ENCODE measurements around the gene PACS1.

The PACS1 gene

DNA sequence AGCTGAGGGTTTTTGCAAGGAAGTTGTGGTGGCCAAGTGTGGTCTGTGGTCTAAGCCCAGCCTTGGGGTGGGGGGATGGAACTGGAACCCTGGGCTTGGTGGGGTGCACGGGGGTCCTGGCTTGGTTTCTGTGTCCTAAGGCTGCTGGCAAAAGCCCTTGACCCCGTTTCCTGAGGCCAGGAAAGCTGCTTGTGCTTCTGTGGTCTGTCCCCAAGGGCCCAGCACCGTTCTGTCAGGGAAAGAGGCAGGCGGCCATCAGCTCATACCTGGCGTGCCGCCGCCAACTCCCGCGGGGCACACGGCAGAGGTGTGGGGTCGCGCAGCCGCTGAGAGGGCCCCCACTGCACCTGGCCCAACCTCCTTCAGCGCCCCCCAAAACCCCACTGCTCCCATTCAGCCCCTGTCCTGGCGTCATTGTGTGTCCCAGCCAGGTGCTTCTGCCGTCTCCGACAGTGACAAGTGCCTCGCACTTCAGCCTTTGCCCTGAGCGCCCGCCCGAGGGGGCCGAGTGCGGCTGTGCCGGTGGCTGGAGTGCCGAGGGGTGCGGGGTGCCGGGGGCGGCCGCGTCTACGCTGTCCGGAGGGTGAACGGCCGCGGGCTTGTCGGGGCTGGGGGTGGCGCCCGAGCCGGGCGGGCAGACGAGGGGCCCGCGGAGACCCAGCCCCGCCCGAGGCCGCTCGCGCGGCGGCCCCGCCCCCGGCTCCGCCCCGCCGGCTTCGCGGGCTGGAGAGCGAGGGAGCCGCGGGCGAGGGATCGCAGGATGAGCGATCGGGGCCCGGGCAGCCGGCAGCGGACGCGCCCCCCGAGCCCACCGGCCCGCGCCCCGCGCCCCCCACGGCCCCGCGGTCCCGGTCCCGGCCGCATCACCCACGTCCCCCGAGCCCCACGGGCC lies 207.6 kb downstream of the PACS1 start, which contains the start of gene CNIH2:
CNIH2 (plus strand) TSS at position 705 of the 892 bp plus-strand sequence. CDS start 282 bp downstream, outside the sequence.
- TF ChIP-seq, protein P1, sequence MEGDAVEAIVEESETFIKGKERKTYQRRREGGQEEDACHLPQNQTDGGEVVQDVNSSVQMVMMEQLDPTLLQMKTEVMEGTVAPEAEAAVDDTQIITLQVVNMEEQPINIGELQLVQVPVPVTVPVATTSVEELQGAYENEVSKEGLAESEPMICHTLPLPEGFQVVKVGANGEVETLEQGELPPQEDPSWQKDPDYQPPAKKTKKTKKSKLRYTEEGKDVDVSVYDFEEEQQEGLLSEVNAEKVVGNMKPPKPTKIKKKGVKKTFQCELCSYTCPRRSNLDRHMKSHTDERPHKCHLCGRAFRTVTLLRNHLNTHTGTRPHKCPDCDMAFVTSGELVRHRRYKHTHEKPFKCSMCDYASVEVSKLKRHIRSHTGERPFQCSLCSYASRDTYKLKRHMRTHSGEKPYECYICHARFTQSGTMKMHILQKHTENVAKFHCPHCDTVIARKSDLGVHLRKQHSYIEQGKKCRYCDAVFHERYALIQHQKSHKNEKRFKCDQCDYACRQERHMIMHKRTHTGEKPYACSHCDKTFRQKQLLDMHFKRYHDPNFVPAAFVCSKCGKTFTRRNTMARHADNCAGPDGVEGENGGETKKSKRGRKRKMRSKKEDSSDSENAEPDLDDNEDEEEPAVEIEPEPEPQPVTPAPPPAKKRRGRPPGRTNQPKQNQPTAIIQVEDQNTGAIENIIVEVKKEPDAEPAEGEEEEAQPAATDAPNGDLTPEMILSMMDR (conservative IDR thresholded peaks at IDR 0.05; ENCODE audit: control insufficient read depth, insufficient read depth, low read depth, low read length), result no peak
- H3K4me3 ChIP-seq (ENCODE audit: control insufficient read depth, low read depth, low read length), result no peak within 1 kb of the TSS
- DNase-seq (ENCODE audit: low read depth), result no peak

DNA sequence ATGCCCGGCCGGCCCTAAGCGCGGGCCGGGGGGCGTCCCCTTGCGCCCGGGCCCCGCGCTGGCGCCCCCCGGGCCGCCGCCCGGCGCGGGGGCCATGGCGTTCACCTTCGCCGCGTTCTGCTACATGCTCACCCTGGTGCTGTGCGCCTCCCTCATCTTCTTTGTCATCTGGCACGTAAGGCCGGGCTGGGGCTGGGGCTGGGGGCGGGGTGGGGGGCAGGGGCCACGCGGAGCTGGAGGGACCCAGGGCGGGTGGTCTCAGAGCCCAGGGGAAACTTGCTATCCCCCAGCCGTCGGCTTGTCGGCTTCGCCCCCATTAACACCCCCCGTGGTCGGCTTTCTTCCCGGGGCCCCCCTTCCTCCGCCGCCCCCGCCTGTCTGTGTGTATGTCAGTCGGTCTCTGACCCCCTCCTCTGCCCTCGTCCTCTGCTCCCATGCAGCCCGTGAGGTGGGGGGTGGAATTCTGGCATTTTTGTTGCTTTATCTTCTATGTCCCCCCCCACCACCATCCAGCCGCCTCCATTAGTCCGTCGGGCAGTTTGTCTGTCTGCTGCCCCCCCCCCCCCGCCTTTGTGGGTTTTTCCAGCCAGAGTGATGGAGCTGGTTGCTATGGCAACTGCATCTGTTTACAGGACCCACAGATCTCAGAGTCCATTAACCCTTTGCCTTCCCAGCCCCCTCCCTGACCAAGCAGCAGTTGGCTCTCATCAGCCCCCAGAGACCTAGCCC lies 208.5 kb downstream of the PACS1 start:
- DNase-seq (ENCODE audit: low read depth), result no peak
- TF ChIP-seq, protein P1 (conservative IDR thresholded peaks at IDR 0.05; ENCODE audit: control insufficient read depth, insufficient read depth, low read depth, low read length), result no peak
- H3K4me3 ChIP-seq (ENCODE audit: control insufficient read depth, low read depth, low read length), result no peak overlapping the region

- no peak overlapping the region for H3K4me3 ChIP-seq (ENCODE audit: control insufficient read depth, low read depth, low read length)
- DNase-seq (ENCODE audit: low read depth), result no peak
- TF ChIP-seq, protein P1 (conservative IDR thresholded peaks at IDR 0.05; ENCODE audit: control insufficient read depth, insufficient read depth, low read depth, low read length), result no peak
Observed at GRCh38 chr11:66279092-66279734, 209.1 kb downstream of the PACS1 start.

DNA sequence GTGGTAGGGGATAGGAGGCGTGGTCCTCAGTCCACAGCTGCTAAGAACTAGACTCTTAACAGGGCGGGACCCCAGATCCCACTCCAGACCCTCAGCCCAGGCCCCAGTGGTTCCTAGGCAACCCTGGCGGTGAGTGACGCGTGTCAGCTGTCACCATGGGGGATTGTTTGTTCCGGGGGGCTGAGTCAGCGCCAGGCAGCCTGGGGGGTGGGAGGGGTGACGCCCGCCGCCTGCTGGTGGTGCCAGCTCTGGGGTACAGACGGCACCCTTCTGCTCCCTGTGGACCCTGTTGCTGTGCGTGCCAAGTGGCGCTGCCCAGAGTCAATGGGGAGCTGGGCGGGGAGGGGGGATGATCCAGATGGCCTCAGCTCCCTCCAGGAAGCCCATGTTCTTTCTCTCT lies 210.4 kb downstream of the PACS1 start:
- DNase-seq (ENCODE audit: low read depth), result no peak
- H3K4me3 ChIP-seq (ENCODE audit: control insufficient read depth, low read depth, low read length), result no peak overlapping the region
- TF ChIP-seq, protein P1 (conservative IDR thresholded peaks at IDR 0.05; ENCODE audit: control insufficient read depth, insufficient read depth, low read depth, low read length), result no peak

DNA sequence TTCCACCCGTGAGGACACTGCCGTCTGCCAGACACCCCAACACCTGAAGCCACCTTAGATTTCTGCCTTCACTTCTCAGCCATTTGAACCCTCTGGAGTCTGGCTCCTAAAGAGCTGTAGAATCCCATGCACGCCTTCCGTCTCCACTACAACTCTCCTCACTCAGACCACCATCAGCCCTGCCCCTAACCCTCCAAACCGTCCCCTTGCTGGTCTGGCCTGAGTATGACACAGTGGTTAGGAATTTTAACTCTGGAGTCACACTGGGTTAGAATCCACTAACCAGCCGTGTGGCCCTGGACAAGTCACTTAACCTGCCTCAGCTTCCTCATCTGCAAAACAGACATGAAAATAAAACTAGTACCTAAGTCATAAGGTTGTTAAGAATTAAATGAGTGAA lies 210.9 kb downstream of the PACS1 start:
- TF ChIP-seq, protein P1 (conservative IDR thresholded peaks at IDR 0.05; ENCODE audit: control insufficient read depth, insufficient read depth, low read depth, low read length), result no peak
- no peak overlapping the region for H3K4me3 ChIP-seq (ENCODE audit: control insufficient read depth, low read depth, low read length)
- no peak for DNase-seq (ENCODE audit: low read depth)

GRCh38 chr11:66281776-66282467 lies 211.8 kb downstream of the PACS1 start:
- DNase-seq (ENCODE audit: low read depth), result no peak
- H3K4me3 ChIP-seq (ENCODE audit: control insufficient read depth, low read depth, low read length), result no peak overlapping the region
- TF ChIP-seq, protein P1 (conservative IDR thresholded peaks at IDR 0.05; ENCODE audit: control insufficient read depth, insufficient read depth, low read depth, low read length), result no peak

All from fibroblast of mammary gland (primary cell).